Bronchial epithelial cell (primary cell): ENCODE data around the gene SLC28A1. TPM values are rescaled to one million over a fixed set of nuclear protein-coding genes. Genes with fewer than 3 reads are reported as not detected.
"Not testable (repeated sequence)": the region's sequence is repeated elsewhere in the genome, so short reads cannot be mapped to it uniquely, and the experiment has no call there.

Experiments
- DNase-seq: peaks from one replicate; pipeline ENCODE4 v3.0.0-alpha.2; 2010; ENCODE audit warnings: low read depth
- FAIRE-seq: peaks from 2 replicates; lab custom pipeline; 2011; peaks lifted over from hg19 to GRCh38; lab: Jason Lieb, UNC
- H3K27me3 ChIP-seq: 2 replicates; pipeline ENCODE4 v1.5.1; 2011; ENCODE audit warnings: low read length; ENCODE audit not compliant: control insufficient read depth, insufficient read depth
- H3K36me3 ChIP-seq: 2 replicates; pipeline ENCODE4 v1.5.1; 2011; ENCODE audit warnings: low read length; ENCODE audit not compliant: control insufficient read depth, insufficient read depth
- H3K4me3 ChIP-seq: 2 replicates; pipeline ENCODE4 v1.5.1; 2011; ENCODE audit warnings: mild to moderate bottlenecking, low read depth, low read length, control low read depth
- total RNA-seq: library from RNA; depleted of rRNA; stranded (reverse); fragments of >200 nt; gene quantifications from 2 replicates; pipeline ENCODE4 v1.2.1, GENCODE V29; 2014
- TF ChIP-seq, protein P1 (sequence below): IDR thresholded peaks from 2 replicates; pipeline ENCODE4 v1.5.1; 2011; ENCODE audit warnings: mild to moderate bottlenecking, moderate library complexity, low read length, control low read depth, inconsistent platforms; ENCODE audit not compliant: insufficient read depth, severe bottlenecking

SLC28A1 gene
- total RNA-seq, 1 donor from 2014 or later, result not detected

DNA sequence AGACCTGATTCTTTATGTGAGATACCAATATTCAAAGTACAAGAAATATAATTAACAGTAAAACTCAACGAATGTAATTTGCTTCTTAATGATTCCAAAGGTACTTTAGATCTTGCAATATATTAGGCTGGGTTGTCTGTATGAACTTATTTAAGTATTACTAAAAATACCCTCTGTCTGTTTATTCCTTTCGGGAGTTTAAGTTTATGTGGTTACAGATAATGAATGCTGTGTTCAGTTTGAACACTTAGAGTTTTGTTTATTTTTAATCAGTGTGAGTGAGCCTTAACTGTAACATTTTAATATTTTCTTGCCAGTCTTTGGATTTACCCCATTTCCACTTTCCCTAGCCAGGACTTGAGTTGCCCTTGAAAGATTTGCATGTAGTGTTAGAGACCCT, 100.7 kb downstream of the SLC28A1 start:
- no peak for DNase-seq
- no peak overlapping the region for H3K4me3 ChIP-seq
- H3K36me3 ChIP-seq, result no peaks in the 10 kb centered on the region
- no peak for FAIRE-seq
- no peaks in the 10 kb centered on the region for H3K27me3 ChIP-seq
- TF ChIP-seq, protein P1, sequence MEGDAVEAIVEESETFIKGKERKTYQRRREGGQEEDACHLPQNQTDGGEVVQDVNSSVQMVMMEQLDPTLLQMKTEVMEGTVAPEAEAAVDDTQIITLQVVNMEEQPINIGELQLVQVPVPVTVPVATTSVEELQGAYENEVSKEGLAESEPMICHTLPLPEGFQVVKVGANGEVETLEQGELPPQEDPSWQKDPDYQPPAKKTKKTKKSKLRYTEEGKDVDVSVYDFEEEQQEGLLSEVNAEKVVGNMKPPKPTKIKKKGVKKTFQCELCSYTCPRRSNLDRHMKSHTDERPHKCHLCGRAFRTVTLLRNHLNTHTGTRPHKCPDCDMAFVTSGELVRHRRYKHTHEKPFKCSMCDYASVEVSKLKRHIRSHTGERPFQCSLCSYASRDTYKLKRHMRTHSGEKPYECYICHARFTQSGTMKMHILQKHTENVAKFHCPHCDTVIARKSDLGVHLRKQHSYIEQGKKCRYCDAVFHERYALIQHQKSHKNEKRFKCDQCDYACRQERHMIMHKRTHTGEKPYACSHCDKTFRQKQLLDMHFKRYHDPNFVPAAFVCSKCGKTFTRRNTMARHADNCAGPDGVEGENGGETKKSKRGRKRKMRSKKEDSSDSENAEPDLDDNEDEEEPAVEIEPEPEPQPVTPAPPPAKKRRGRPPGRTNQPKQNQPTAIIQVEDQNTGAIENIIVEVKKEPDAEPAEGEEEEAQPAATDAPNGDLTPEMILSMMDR, result no peak

DNA sequence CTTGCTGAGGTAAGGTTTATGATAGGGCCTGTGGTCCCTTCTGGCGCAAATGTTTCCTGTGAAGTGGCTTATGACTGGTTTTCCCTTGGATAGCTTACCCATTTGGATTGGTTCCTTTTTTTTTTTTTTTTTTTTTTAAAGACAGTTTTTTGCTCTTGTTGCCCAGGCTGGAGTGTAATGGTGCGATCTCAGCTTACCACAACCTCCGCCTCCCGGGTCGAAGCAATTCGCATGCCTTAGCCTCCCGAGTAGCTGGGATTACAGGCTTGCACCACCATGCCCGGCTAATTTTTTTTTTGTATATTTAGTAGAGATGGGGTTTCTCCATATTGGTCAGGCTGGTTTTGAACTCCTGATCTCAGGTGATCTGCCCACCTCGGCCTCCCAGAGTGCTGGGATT, 102.9 kb downstream of the SLC28A1 start:
- not testable (repeated sequence) for FAIRE-seq, H3K27me3 ChIP-seq, H3K36me3 ChIP-seq, DNase-seq, H3K4me3 ChIP-seq

DNA sequence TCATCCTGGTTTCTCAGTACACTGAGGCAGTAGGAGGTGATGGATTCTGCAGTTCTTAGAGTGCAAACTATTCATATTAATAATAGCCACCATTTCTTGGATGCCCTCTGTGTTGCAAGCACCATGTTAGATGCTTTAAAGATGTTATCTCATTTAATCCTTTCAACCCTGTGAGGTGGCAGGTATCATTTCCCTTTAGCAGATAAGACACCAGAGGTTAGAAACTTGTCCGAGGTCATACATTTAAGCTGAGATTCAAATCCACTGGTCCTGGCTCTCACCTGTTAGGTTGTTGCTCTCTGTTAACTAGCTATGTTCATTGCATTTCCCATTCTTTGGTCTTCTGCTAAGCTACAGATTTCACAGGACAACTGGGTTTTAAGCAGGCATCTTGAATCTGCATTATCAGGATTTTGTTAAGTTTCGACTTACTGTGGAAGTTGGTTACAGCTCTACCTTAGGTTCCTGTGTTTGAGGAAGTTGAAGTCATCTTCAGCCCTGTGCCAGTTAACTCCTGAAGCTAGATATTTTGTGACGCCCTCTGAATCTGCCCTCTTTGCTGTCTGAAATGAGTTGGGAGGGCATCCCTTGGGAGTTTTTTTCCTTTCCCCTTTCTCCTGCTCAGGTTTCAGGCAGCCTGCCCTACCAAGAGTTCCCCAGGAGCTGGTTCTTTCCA, 103.6 kb downstream of the SLC28A1 start:
- H3K4me3 ChIP-seq, result no peak overlapping the region
- no peak for DNase-seq
- H3K36me3 ChIP-seq, result no peaks in the 10 kb centered on the region
- no peaks in the 10 kb centered on the region for H3K27me3 ChIP-seq
- TF ChIP-seq, protein P1, result no peak
- FAIRE-seq, result no peak

DNA sequence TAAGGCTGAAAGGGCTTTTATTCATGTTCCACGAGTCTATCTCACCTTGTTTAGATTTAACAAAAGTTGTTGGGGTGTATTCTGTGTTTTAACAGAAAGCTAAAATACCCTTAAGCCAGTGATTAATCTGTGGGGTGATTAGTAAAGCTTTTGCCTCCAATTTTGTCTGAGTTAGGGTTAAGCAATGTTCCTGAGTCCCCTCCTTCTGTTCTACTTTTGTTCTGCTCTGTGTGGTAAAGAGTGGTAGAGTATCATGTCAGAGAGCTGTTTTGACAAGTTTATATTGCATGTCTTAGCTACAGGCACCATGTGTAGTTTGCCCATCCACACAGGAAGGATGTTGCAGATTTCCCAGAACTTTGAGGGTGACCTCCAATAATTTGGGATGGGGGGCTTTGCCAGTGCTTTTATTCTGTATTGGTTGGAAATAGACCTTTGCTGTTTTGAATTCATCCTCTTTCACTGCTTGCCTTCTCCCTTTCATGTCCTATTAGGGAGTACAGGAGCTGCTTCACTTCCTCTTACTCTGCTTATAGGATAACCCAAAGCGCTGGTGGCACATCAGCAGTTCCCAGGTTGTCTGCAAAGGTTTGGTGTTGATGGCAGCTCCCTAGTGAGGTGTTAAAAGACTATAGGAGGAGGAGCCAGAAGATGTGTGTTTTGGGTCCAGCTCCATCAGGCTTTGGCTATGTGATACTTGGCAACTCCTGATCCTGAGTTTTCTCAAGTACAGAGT, 104.6 kb downstream of the SLC28A1 start:
- TF ChIP-seq, protein P1, result no peak
- Histone ChIP-seq H3K4me3 (no peak overlapping the region), H3K27me3 (no peaks in the 10 kb centered on the region), H3K36me3 (no peaks in the 10 kb centered on the region)
- DNase-seq (peak; percentile 71), FAIRE-seq (no peak)

DNA sequence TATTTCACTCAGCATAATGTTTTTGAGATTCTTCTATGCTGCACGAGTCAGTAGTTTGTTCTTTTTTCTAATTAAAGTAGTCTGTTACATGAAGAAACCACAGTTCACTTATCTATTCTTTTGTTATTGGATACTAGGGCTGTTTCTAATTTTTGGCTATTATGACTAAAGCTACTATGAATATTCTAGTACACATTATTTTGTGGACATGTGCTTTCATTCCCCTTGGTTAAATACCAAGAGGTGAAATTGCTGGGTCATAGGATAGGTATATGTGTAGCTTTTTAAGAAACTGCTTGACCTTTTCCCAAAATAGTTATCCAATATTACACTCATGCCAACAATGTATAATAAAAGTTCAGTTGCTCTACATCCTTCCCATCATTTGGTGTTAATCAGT, 106.0 kb downstream of the SLC28A1 start:
- TF ChIP-seq, protein P1, result no peak
- DNase-seq (no peak), FAIRE-seq (no peak)
- Histone ChIP-seq H3K4me3 (no peak overlapping the region), H3K36me3 (no peaks in the 10 kb centered on the region), H3K27me3 (no peaks in the 10 kb centered on the region)

DNA sequence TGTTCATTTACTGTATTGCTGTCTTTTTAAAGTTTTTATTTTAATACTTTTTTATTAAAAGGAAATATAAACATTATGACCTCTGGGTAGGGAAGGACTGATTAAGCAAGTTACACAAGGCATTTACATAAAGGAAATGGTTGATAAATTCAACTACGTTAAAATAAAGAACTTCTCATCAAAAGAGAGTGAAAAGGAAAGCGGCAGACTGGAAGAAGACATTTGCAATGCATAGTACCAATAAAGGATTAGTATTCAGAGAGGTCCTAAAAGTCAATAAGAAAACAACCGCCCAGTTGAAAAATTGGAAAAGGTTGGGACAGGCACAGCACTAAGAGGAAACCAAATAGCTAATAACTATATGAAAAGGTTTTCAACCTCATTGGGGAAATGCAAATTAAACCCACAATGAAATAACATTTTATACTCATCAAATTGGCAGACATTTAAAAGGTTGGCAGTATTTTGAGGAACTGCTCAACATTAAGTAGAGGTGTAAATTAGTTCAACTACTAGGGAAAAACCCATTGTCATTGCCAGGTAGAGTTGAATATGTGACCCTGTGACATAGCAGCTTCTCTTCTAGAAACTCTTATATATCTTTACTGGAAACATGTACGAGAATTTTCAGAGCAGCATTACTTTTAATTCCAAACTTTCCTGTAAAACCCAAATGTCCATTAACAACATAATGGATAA, 106.7 kb downstream of the SLC28A1 start:
- TF ChIP-seq, protein P1, result no peak
- FAIRE-seq (no peak), DNase-seq (no peak)
- Histone ChIP-seq H3K27me3 (no peaks in the 10 kb centered on the region), H3K4me3 (no peak overlapping the region), H3K36me3 (no peaks in the 10 kb centered on the region)
